NT2/D1 (cell line): Measurements from ENCODE around the gene PGBD1.

Source experiments
- DNase-seq: peaks from one replicate; pipeline ENCODE4 v3.0.0-alpha.2; 2011; ENCODE audit warnings: low read depth, low spot score
- H3K27me3 ChIP-seq: 2 replicates; pipeline ENCODE4 v1.6.0; 2011; ENCODE audit warnings: mild to moderate bottlenecking; ENCODE audit not compliant: insufficient read length, insufficient read depth
- H3K36me3 ChIP-seq: 2 replicates; pipeline ENCODE4 v1.6.1; 2011; ENCODE audit warnings: mild to moderate bottlenecking, low read length, mixed read lengths; ENCODE audit not compliant: insufficient read depth, insufficient read length
- H3K4me1 ChIP-seq: 2 replicates; pipeline ENCODE4 v1.5.1; 2011; ENCODE audit not compliant: insufficient read depth, insufficient read length
- H3K4me3 ChIP-seq: 2 replicates; pipeline ENCODE4 v1.5.1; 2011; ENCODE audit warnings: low read depth; ENCODE audit not compliant: insufficient read length
- H3K9ac ChIP-seq: 2 replicates; pipeline ENCODE4 v1.6.0; 2011; ENCODE audit warnings: low read depth; ENCODE audit not compliant: insufficient read length
- H3K9me3 ChIP-seq: 2 replicates; pipeline ENCODE4 v1.5.1; 2011; ENCODE audit warnings: mild to moderate bottlenecking, low read length; ENCODE audit not compliant: insufficient read depth
- SUZ12 ChIP-seq: IDR thresholded peaks from 2 replicates; pipeline ENCODE4 v1.6.1; 2011; ENCODE audit not compliant: insufficient read length, insufficient read depth; ENCODE audit errors: extremely low read depth
- YY1 ChIP-seq: IDR thresholded peaks from 2 replicates; pipeline ENCODE4 v1.6.1; 2011; ENCODE audit not compliant: insufficient read length, insufficient read depth
- ZNF274 ChIP-seq: IDR thresholded peaks from 2 replicates; pipeline ENCODE4 v1.6.1; 2011; ENCODE audit warnings: mild to moderate bottlenecking, low read depth, low read length

PGBD1 gene

DNA sequence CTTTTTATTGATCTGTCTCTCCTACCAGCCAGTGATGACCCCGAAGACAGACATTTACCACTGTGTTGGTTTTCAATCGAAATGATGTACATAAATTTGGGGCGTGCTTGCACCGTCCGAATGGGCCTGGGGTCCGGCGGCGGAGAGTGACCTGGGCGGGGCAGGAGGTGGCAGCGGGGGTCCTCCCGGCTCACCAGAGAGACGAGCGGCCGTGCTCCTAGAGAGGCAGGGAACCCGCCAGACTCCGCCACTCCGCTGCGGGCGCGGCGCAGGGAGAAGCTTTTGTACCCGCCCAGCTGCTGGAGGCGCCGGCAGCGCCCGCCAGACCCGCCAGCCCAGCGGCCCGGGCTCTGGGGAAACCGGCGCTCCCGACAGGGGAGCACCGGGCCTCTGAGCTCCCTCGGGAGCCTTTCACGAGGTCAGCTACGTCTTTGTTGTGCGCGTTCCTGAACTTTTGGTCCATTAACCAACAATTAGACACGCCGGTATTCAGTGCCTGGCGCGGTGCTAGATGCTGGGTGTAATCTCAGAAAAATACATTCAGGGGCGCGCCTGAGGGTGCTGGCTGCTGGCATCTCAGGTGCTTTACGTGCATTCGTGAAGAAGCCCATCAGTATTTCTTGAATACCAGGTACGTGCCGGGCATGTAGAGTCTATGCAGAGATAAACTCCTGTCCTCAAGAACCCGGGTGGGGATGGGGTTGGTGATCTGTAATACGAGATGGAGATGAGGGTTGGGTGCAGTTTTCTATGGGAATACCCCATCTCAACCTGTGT lies at the start of gene PGBD1:
Gene PGBD1 (plus strand): TSS at position 285 of the 777 bp plus-strand sequence. CDS start 2,242 bp downstream, outside the sequence.
- TF ChIP-seq ZNF274 (no peak), YY1 (no peak), SUZ12 (no peak)
- Histone ChIP-seq H3K36me3 (peaks cover 35% of the 10 kb centered on the region), H3K27me3 (peaks cover 4% of the 10 kb centered on the region), H3K4me3 (peak within 1 kb of the TSS; percentile 76), H3K4me1 (no peaks in the 10 kb centered on the region), H3K9me3 (no peaks in the 10 kb centered on the region), H3K9ac (peak within 1 kb of the TSS; percentile 83)
- DNase-seq = peak; percentile 66

GRCh38 chr6:28232785-28233184 lies 48.6 kb upstream of the PGBD1 start:
- no peak for DNase-seq
- Histone ChIP-seq H3K9ac (no peak overlapping the region), H3K4me1 (no peaks in the 10 kb centered on the region), H3K27me3 (no peaks in the 10 kb centered on the region), H3K9me3 (no peaks in the 10 kb centered on the region; the same call in 1 of the 2 replicates), H3K36me3 (peaks cover 55% of the 10 kb centered on the region), H3K4me3 (no peak overlapping the region)
- no peak for TF ChIP-seq YY1
- no peak for TF ChIP-seq SUZ12
- no peak for TF ChIP-seq ZNF274

DNA sequence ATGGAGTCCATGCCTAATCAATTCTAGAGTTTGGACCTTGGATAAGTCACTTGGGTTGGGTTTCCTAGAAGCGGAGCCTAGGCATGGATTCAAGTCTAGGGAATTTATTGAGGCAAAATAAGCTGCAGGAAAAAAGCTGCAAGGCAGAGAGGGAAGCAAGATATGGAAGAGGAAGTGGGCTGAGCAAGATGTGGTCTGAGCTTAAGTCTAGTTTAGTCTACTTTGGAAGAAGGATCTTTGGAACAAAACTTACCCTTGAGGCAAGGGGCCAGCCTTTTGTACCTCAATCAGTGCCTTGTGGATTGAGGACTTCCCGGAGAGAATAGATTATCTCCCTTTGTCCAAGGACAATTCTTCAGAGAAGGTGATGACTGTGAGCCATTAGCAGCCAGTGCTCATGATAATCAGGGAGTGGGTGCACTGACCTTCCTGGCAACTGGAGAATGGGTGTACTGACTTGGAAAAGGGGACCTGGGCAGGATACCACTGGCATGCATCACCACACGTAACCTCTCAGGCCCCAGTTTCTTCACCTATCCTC lies 45.4 kb upstream of the PGBD1 start:
- H3K9ac ChIP-seq = no peak overlapping the region
- H3K4me3 ChIP-seq = no peak overlapping the region
- no peak for TF ChIP-seq ZNF274
- peaks cover 28% of the 10 kb centered on the region for H3K36me3 ChIP-seq
- H3K4me1 ChIP-seq = no peaks in the 10 kb centered on the region
- DNase-seq = no peak
- no peaks in the 10 kb centered on the region for H3K27me3 ChIP-seq
- H3K9me3 ChIP-seq = no peaks in the 10 kb centered on the region; the same call in 1 of the 2 replicates

DNA sequence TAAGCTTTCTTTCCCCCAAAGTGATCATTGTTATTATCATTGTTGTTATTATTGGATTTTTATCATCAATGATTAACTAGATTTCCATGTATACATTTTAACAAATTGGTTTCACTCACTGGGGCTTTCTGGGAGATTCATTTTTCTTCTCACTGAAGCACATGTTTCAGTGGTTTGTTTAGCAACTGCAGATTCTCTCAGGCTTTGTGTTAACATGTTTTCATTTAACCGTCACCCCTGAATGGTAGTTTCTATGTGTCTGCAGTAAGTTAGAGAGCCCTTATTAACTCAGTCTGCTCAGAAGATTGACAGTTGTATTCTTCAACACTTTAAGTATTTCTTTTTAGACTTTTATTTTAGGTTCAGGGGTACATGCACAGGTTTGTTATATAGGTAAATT lies 41.7 kb upstream of the PGBD1 start:
- H3K36me3 ChIP-seq = peaks cover 13% of the 10 kb centered on the region
- no peaks in the 10 kb centered on the region for H3K4me1 ChIP-seq
- DNase-seq = no peak

DNA sequence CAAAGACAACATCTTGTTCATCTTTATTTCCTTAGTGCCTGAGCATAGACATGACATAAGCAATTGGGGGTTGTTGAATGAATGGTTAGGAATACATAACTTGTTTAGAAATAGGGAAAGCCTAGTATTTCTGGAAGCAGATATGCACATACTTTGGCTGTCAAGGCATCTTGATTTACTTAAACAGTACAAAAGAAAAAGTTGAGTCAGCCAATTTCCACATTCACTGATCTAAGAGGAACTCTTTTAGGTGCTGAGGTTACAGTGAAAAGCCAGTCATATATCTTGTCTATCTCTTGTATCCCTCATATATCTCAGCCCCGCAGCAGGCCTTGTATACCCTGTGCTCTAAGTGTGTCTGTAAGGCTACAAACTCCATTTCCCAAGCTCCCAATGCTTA lies 40.9 kb upstream of the PGBD1 start:
- Histone ChIP-seq H3K4me1 (no peaks in the 10 kb centered on the region), H3K36me3 (peaks cover 21% of the 10 kb centered on the region), H3K27me3 (no peaks in the 10 kb centered on the region), H3K9ac (no peak overlapping the region), H3K4me3 (no peak overlapping the region), H3K9me3 (no peaks in the 10 kb centered on the region)
- TF ChIP-seq YY1 (no peak), SUZ12 (no peak), ZNF274 (no peak)
- no peak for DNase-seq

More for the DNA sequence above, 41.7 kb upstream of the PGBD1 start:
- no peaks in the 10 kb centered on the region for H3K27me3 ChIP-seq
- no peaks in the 10 kb centered on the region for H3K9me3 ChIP-seq
- no peak overlapping the region for H3K9ac ChIP-seq
- no peak overlapping the region for H3K4me3 ChIP-seq
- TF ChIP-seq SUZ12 = no peak
- no peak for TF ChIP-seq ZNF274
- TF ChIP-seq YY1 = no peak

DNA sequence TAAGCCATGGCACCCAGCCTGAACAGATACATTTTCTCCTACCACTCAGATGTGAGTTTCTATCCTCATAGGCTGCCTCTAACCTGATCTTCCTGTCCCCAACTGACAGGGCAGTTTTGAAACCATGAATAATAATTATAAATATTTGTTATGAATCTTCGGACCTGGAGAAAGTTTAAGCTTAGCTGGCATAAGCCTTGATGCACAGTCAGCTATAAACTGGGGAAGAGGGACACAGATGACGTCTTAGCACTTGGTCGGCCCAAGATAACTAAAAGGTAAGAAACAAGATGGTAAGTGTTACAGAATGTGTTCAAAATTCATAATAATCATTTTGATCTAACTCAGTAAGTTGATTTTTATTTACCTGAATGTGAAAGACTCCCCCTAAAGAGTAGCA lies 37.4 kb upstream of the PGBD1 start:
- H3K36me3 ChIP-seq = peaks cover 46% of the 10 kb centered on the region
- no peak overlapping the region for H3K4me3 ChIP-seq
- TF ChIP-seq ZNF274 (no peak), SUZ12 (no peak), YY1 (no peak)
- H3K9ac ChIP-seq = no peak overlapping the region
- no peak for DNase-seq
- no peaks in the 10 kb centered on the region for H3K27me3 ChIP-seq
- no peaks in the 10 kb centered on the region for H3K4me1 ChIP-seq
- no peaks in the 10 kb centered on the region for H3K9me3 ChIP-seq

DNA sequence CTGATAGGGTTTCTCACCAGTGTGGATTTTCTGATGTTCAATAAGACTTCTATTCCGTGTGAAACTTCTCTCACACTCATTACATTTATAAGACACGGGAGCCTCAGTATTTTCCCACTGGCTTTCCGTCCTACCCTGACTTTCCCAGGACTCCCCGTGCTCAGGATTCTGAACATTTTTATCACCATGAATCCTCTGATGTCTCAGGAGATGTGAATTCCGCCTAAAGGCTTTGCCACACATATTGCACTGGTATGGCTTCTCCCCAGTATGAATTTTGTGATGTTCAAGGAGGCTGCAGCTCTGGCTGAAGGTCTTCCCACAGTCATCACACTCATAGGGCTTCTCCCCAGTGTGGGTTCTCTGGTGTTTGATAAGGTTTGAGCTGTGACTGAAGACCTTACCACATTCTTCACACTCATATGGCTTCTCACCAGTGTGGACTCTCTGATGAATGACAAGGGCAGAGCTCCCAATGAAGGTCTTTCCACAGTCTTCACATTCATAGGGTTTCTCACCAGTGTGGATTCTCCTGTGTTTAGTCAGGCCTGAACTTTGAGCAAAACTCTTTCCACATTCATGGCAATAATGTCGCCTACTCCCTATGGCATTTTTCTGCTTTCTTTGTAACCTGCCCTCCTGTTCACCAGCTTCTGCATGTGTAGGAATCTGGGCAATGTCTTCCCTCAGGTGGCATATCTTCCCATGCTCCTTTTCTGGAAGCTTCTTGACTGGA lies 36.0 kb upstream of the PGBD1 start:
- no peak for TF ChIP-seq ZNF274
- no peak for TF ChIP-seq SUZ12
- no peak for TF ChIP-seq YY1
- H3K27me3 ChIP-seq = no peaks in the 10 kb centered on the region
- DNase-seq = no peak

More for the DNA sequence above, 36.0 kb upstream of the PGBD1 start:
- H3K9ac ChIP-seq = no peak overlapping the region
- H3K4me3 ChIP-seq = no peak overlapping the region
- no peaks in the 10 kb centered on the region for H3K9me3 ChIP-seq
- H3K4me1 ChIP-seq = no peaks in the 10 kb centered on the region
- H3K36me3 ChIP-seq = peaks cover 54% of the 10 kb centered on the region
